ENCODE results near the gene PPP1R37. TPM values are rescaled to one million over a fixed set of nuclear protein-coding genes. Genes with fewer than 3 reads are reported as not detected.

Gene PPP1R37
- total RNA-seq: 27.6 and 31.0 TPM in 2 replicates

DNA sequence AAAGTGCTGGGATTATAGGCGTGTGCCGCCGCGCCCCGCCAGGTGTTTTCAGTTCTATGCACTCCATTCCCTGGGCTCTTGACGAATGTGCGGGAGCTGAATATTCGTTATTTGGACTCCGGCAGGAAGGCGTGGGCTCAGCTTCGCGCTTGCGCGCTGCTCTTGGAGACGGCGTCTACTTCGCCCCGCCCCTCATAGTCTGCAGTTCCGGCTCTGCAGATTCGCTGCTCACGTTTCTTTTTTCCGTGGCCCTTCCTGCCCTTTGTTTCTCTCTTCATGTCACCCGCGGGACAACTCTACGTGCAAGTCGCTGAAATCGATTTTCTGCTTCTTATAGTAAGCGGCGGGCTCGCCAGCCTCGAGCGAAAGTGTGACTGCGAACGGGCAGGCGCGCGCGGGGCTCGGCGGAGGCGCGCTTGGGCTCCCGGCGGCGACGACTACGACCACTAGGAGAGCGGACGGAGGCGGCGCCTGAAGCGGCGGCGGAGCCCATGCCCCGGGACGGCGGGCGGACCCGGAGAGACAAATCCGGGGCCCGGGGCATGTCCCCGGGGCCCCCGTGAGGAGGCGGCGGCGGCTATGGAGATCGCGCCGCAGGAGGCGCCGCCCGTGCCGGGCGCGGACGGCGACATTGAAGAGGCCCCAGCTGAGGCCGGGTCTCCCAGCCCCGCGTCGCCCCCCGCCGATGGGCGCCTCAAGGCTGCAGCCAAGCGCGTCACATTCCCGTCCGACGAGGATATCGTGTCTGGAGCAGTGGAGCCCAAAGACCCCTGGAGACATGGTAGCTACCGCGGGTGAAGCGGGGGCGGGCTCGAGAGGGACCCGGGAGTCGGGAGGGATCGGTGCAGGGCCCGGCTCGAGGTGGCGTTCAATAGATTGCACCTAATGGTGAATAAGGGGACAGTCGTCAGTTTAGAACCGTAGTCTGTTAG lies at the start of gene PPP1R37:
Gene PPP1R37 (plus strand): TSS at position 433 of the 932 bp plus-strand sequence. CDS start 147 bp downstream, at position 580.

DNA sequence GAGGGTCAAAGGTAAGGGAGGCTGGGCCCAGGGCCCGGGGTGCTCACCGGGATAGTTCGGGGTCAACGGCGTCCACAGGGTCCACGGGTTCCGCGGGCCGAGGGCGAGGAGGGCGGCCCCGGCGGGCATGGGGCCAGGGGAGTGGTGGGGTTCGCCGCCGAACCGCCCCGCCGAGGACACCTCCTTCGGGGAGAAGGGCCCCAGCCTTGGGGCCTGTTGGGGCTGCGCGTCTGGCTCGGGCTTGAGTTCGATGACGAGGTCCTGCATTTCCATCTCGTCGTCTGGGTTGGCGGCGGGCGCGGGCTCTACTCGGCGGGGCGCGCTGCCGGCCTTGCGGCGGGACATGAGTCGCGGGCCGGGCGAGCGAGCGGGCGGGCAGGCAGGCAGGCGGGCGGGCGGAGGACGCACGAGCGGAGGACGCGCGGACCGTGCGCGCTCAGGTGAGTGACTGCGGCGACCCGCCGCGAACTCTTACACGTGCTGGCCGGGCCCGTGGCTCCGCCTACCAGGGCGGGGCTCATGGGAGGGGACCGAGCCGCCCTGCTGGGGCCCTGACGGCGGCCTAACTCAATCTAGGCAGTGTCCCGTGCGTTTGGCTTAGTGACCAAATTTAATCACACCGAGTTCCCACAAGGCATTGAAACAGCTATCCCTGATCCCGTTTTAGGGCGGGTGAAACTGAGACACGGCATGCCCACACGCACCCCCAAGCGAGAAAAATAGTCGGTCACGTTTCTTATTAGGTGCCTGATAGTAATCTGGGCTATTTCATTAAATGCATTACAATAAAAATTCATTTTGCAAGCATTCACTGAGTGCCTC lies 16.7 kb upstream of the PPP1R37 start, which contains the start of gene ZNF296:
Gene ZNF296 (minus strand): TSS at position 450 of the 822 bp plus-strand sequence. CDS start 105 bp downstream, at position 345.

DNA sequence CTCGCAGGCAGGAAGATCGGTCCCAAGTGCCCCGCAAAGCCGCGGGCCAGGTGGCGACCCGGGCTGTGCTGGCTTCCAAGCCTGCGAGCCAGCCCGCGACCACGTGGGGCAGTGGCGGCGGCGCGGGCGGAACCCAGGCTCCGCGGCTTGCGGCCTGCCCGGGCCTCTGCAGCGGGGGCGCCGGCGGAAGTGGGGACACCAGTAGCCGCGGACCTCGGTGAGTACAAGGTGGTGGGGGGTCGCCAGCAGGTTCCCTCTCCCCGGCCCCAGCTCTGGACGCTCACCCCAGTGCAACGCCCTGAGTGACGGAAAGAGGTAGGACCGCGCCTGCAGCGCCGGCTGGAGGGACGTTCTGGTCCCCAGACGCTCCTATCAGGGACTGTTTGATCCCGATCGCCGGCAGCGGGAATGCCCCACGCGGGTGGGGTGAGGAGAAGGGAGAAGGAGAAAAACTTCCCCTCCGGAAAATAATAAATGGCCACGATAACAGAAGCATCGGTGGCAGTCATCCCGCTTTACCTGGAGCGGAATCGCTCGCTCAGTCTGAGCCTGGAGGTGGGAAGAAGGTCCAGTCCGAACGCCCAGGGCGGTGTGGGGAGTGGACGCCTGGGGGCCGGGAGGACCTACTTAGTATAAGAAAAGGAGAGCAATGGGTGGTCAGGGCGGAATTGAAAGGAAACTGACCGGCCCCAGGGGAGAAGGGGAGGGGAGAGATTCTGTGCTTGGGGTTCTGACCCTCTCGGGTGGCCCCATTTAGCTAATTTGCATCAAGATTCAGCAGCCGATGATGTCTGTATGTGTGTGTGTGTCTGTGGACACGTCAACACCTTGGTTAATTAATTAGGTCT lies 13.7 kb upstream of the PPP1R37 start, which contains the start of gene GEMIN7:
Gene GEMIN7 (plus strand): TSS at position 198 of the 848 bp plus-strand sequence. CDS start 10,855 bp downstream, outside the sequence.

GRCh38 chr19:45160870-45161737 lies 68.1 kb downstream of the PPP1R37 start, which contains the start of gene NKPD1:
TSS of gene NKPD1 (minus strand) at chr19:45160982. CDS start at chr19:45160150, 832 bp downstream.

GRCh38 chr19:45177817-45178261 lies 84.9 kb downstream of the PPP1R37 start, which contains the start of gene TRAPPC6A:
TSS of gene TRAPPC6A (minus strand) at chr19:45178237. CDS start at chr19:45178218, 19 bp downstream.

DNA sequence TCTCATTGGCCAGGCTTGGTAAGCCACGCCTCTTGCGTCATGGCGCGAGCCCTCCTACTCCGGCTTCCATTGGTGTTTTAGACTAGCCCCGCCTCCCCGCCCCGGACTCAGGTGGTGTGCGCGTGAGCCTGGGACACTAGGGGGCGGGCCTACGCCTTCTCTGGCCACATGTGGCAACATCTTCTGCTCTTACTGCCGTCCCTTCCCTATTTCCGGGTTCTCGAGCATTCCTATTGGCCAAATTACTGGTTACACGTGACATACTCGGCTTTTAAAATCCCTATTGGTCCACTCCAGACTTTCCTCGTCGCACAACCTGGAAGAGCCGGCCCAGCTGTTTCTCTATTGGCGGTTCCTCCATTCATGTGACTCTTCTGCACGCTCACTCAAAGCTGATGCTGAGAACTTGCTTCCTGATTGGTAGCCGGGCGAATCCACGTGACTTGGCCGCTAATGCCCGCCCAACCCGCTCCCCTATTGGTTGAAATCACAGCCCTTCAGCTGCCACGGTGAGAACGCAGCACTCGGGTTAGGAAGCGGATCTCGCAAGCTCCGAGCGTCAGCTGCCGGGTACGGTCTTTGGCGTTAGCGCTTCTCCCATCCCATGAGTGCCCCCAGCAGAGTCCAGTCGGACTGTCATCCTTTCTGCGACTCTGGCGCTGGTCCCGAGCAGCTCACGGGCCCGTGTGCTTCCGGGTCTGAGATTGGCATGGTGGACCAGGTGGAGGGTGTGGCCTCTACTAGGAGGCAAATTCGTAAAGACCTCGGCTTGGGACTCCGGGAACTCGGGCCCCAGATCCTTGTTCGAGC lies 85.5 kb downstream of the PPP1R37 start, which contains the start of gene BLOC1S3:
Gene BLOC1S3 (plus strand): TSS at position 523 of the 810 bp plus-strand sequence. CDS start 513 bp downstream, outside the sequence.

Small RNAs within 50 kb of the gene (small RNA-seq; reads per million reads assigned to genes)
- gene RNU6-611P: not detected

Other genes with a start within 250 kb of the PPP1R37 start
- gene NECTIN2, start 246.9 kb upstream of the PPP1R37 start, total RNA-seq: 89.5 and 108 TPM in 2 replicates
- 57.4 and 71.2 TPM in 2 replicates for gene TOMM40, start 201.9 kb upstream of the PPP1R37 start, total RNA-seq
- 0.40 and 0.65 TPM in 2 replicates for gene APOE, start 187.4 kb upstream of the PPP1R37 start, total RNA-seq
- gene APOC1, start 178.6 kb upstream of the PPP1R37 start, total RNA-seq: 0.66 and 1.2 TPM in 2 replicates
- gene APOC4, start 150.9 kb upstream of the PPP1R37 start, total RNA-seq: not detected in 2 replicates
- gene APOC2, start 147.1 kb upstream of the PPP1R37 start, total RNA-seq: not detected in 2 replicates
- gene CLPTM1, start 137.8 kb upstream of the PPP1R37 start, total RNA-seq: 43.8 and 54.0 TPM in 2 replicates
- gene RELB, start 91.7 kb upstream of the PPP1R37 start, total RNA-seq: 4.8 and 6.7 TPM in 2 replicates
- gene CLASRP, start 54.1 kb upstream of the PPP1R37 start, total RNA-seq: 22.2 and 25.1 TPM in 2 replicates
- 0.40 and 0.65 TPM in 2 replicates for gene ZNF296, start 16.7 kb upstream of the PPP1R37 start, total RNA-seq
- gene GEMIN7, start 13.9 kb upstream of the PPP1R37 start, total RNA-seq: 22.5 and 27.1 TPM in 2 replicates
- under 0.01 and 0.22 TPM in 2 replicates for gene NKPD1, start 67.8 kb downstream of the PPP1R37 start, total RNA-seq
- gene TRAPPC6A, start 85.1 kb downstream of the PPP1R37 start, total RNA-seq: 2.4 and 5.2 TPM in 2 replicates
- 6.7 and 8.4 TPM in 2 replicates for gene BLOC1S3, start 85.6 kb downstream of the PPP1R37 start, total RNA-seq
- 1.2 and 1.7 TPM in 2 replicates for gene EXOC3L2, start 152.2 kb downstream of the PPP1R37 start, total RNA-seq
- 17.7 and 18.1 TPM in 2 replicates for gene MARK4, start 158.1 kb downstream of the PPP1R37 start, total RNA-seq
- not detected in 2 replicates for gene CKM, start 229.7 kb downstream of the PPP1R37 start, total RNA-seq
- not detected in 2 replicates for gene KLC3, start 247.6 kb downstream of the PPP1R37 start, total RNA-seq

Measured in thoracic aorta endothelial cell (primary cell).